RWPE2 (cell line): Measurements from ENCODE around the gene SMCO3.

ENCODE experiments used
- ATAC-seq: fragments of 200-7000 bp; cut with Tn5 transposase; 3 replicates; pipeline ENCODE4 v1.9.1; 2021; ENCODE audit warnings: low read depth
- DNase-seq: peaks from one replicate; pipeline ENCODE4 v3.0.0-alpha.2; 2020; ENCODE audit warnings: low spot score
- H3K27ac ChIP-seq: fragments of 450-650 bp; 2 replicates; pipeline ENCODE4 v1.5.1; 2017; ENCODE audit warnings: mild to moderate bottlenecking; ENCODE audit not compliant: poor library complexity, severe bottlenecking
- H3K27me3 ChIP-seq: fragments of 250-450 bp; sonication (Bioruptor Pico); 2 replicates; pipeline ENCODE4 v1.5.1; 2021; ENCODE audit warnings: mild to moderate bottlenecking, moderate library complexity; ENCODE audit not compliant: insufficient read depth, poor library complexity, severe bottlenecking
- H3K36me3 ChIP-seq: fragments of 250-450 bp; sonication (Bioruptor Pico); 2 replicates; pipeline ENCODE4 v1.5.1; 2020; ENCODE audit warnings: low read depth, mild to moderate bottlenecking, moderate library complexity
- H3K4me1 ChIP-seq: fragments of 250-450 bp; sonication (Bioruptor Pico); 2 replicates; pipeline ENCODE4 v1.5.1; 2021; ENCODE audit warnings: mild to moderate bottlenecking, moderate library complexity; ENCODE audit not compliant: insufficient read depth, poor library complexity, severe bottlenecking
- H3K4me3 ChIP-seq: fragments of 250-450 bp; sonication (Bioruptor Pico); 2 replicates; pipeline ENCODE4 v1.5.1; 2021; ENCODE audit warnings: mild to moderate bottlenecking, moderate library complexity; ENCODE audit not compliant: severe bottlenecking
- H3K9me3 ChIP-seq: fragments of 250-450 bp; sonication (Bioruptor Pico); 2 replicates; pipeline ENCODE4 v1.5.1; 2021; ENCODE audit warnings: mild to moderate bottlenecking, moderate library complexity; ENCODE audit not compliant: severe bottlenecking
- CTCF ChIP-seq: fragments of 450-650 bp; IDR thresholded peaks from one replicate; pipeline ENCODE4 v1.5.1; 2017; ENCODE audit warnings: mild to moderate bottlenecking, moderate library complexity; ENCODE audit not compliant: poor library complexity, severe bottlenecking

Gene SMCO3

GRCh38 chr12:14781563-14781962 is 32.4 kb downstream of the SMCO3 start:
- Histone ChIP-seq H3K9me3 (no peaks in the 10 kb centered on the region), H3K36me3 (peaks cover 13% of the 10 kb centered on the region; the same call in 1 of the 2 replicates), H3K4me1 (peaks cover 2% of the 10 kb centered on the region), H3K27me3 (no peaks in the 10 kb centered on the region), H3K4me3 (no peak overlapping the region), H3K27ac (no peak overlapping the region)
- DNase-seq = no peak
- ATAC-seq = no peak
- no peak for TF ChIP-seq CTCF

GRCh38 chr12:14780859-14781258 is 33.1 kb downstream of the SMCO3 start:
- no peak for DNase-seq

GRCh38 chr12:14779834-14780233 is 34.1 kb downstream of the SMCO3 start:
- Histone ChIP-seq H3K9me3 (no peaks in the 10 kb centered on the region), H3K27me3 (no peaks in the 10 kb centered on the region), H3K27ac (no peak overlapping the region), H3K4me3 (no peak overlapping the region), H3K4me1 (peaks cover 13% of the 10 kb centered on the region), H3K36me3 (no peaks in the 10 kb centered on the region)
- DNase-seq (no peak), ATAC-seq (no peak)
- no peak for TF ChIP-seq CTCF

More at GRCh38 chr12:14780859-14781258, 33.1 kb downstream of the SMCO3 start:
- Histone ChIP-seq H3K9me3 (no peaks in the 10 kb centered on the region), H3K27ac (no peak overlapping the region), H3K4me3 (no peak overlapping the region), H3K36me3 (peaks cover 6% of the 10 kb centered on the region; the same call in 1 of the 2 replicates), H3K4me1 (peaks cover 9% of the 10 kb centered on the region), H3K27me3 (no peaks in the 10 kb centered on the region)
- ATAC-seq = no peak
- no peak for TF ChIP-seq CTCF

- H3K4me1 ChIP-seq = peaks cover 13% of the 10 kb centered on the region
- no peaks in the 10 kb centered on the region for H3K9me3 ChIP-seq
- DNase-seq (no peak), ATAC-seq (no peak)
- no peaks in the 10 kb centered on the region for H3K27me3 ChIP-seq
- TF ChIP-seq CTCF = no peak
- H3K27ac ChIP-seq = no peak overlapping the region
- no peak overlapping the region for H3K4me3 ChIP-seq
- no peaks in the 10 kb centered on the region for H3K36me3 ChIP-seq
Observed at GRCh38 chr12:14777271-14777670, 36.7 kb downstream of the SMCO3 start.

GRCh38 chr12:14776236-14776961 is 37.6 kb downstream of the SMCO3 start:
- ATAC-seq (no peak), DNase-seq (no peak)
- no peaks in the 10 kb centered on the region for H3K9me3 ChIP-seq
- peak; percentile 25 for TF ChIP-seq CTCF
- H3K27me3 ChIP-seq = no peaks in the 10 kb centered on the region
- peaks cover 13% of the 10 kb centered on the region for H3K4me1 ChIP-seq
- H3K36me3 ChIP-seq = no peaks in the 10 kb centered on the region
- peak overlapping the region; percentile 93 for H3K4me3 ChIP-seq
- no peak overlapping the region for H3K27ac ChIP-seq
